H9 (cell line): ENCODE measurements around the gene POU2AF3. TPM values are rescaled to one million over a fixed set of nuclear protein-coding genes. Genes with fewer than 3 reads are reported as not detected.

ENCODE experiments used
- DNase-seq: peaks from one replicate; pipeline ENCODE4 v3.0.0-alpha.2; 2017
- H2AFZ ChIP-seq: one replicate; pipeline ENCODE4 v1.6.1; 2013; ENCODE audit warnings: mild to moderate bottlenecking, low read length, control low read depth, moderate library complexity
- H2AK5ac ChIP-seq: 2 replicates; pipeline ENCODE4 v1.6.1; 2013; ENCODE audit warnings: low read length, control low read depth, mixed read lengths; ENCODE audit not compliant: insufficient read length
- H2BK120ac ChIP-seq: one replicate; pipeline ENCODE4 v1.6.1; 2013; ENCODE audit warnings: low read depth, mild to moderate bottlenecking, low read length, control low read depth, inconsistent platforms; ENCODE audit not compliant: poor library complexity, severe bottlenecking
- H2BK12ac ChIP-seq: 2 replicates; pipeline ENCODE4 v1.6.1; 2013; ENCODE audit warnings: low read length, control low read depth, mixed read lengths, low read depth; ENCODE audit not compliant: insufficient read length
- H2BK15ac ChIP-seq: 2 replicates; pipeline ENCODE4 v1.6.1; 2013; ENCODE audit warnings: low read depth, low read length, control low read depth
- H2BK20ac ChIP-seq: one replicate; pipeline ENCODE4 v1.6.1; 2013; ENCODE audit warnings: low read depth, mild to moderate bottlenecking, low read length, control low read depth, inconsistent platforms; ENCODE audit not compliant: poor library complexity, severe bottlenecking
- H2BK5ac ChIP-seq: 2 replicates; pipeline ENCODE4 v1.6.1; 2013; ENCODE audit warnings: low read length, control low read depth, mixed read lengths; ENCODE audit not compliant: insufficient read length
- H3K14ac ChIP-seq: 2 replicates; pipeline ENCODE4 v1.6.1; 2013; ENCODE audit warnings: low read length, control low read depth; ENCODE audit not compliant: insufficient read depth
- H3K18ac ChIP-seq: 2 replicates; pipeline ENCODE4 v1.6.1; 2013; ENCODE audit warnings: low read depth, mild to moderate bottlenecking, mixed read lengths, low read length, control low read depth; ENCODE audit not compliant: insufficient read length
- H3K23ac ChIP-seq: 2 replicates; pipeline ENCODE4 v1.6.1; 2013; ENCODE audit warnings: low read length, control low read depth, mixed read lengths, low read depth; ENCODE audit not compliant: insufficient read length
- H3K23me2 ChIP-seq: 2 replicates; pipeline ENCODE4 v1.6.1; 2013; ENCODE audit warnings: low read depth, mild to moderate bottlenecking, mixed read lengths, low read length, control low read depth; ENCODE audit not compliant: insufficient read length, poor library complexity, severe bottlenecking
- H3K27ac ChIP-seq: 2 replicates; pipeline ENCODE4 v1.5.1; 2013; ENCODE audit warnings: low read length, control low read depth, mixed read lengths, low read depth; ENCODE audit not compliant: insufficient read length
- H3K27me3 ChIP-seq: 2 replicates; pipeline ENCODE4 v1.6.1; 2013; ENCODE audit warnings: low read length, control low read depth, inconsistent platforms; ENCODE audit not compliant: insufficient read depth
- H3K4ac ChIP-seq: 2 replicates; pipeline ENCODE4 v1.6.1; 2013; ENCODE audit warnings: low read depth, mild to moderate bottlenecking, control low read depth, inconsistent platforms, low read length, moderate library complexity
- H3K4me1 ChIP-seq: 2 replicates; pipeline ENCODE4 v1.6.1; 2013; ENCODE audit warnings: low read length, control low read depth, inconsistent platforms; ENCODE audit not compliant: insufficient read depth
- H3K4me2 ChIP-seq: 2 replicates; pipeline ENCODE4 v1.6.1; 2013; ENCODE audit warnings: low read length, control low read depth, mixed read lengths; ENCODE audit not compliant: insufficient read length, insufficient read depth
- H3K56ac ChIP-seq: 2 replicates; pipeline ENCODE4 v1.6.1; 2013; ENCODE audit warnings: low read depth, mild to moderate bottlenecking, mixed read lengths, low read length, control low read depth; ENCODE audit not compliant: insufficient read length
- H3K79me1 ChIP-seq: 2 replicates; pipeline ENCODE4 v1.6.1; 2013; ENCODE audit warnings: low read depth, mild to moderate bottlenecking, moderate library complexity, low read length, control low read depth, inconsistent platforms; ENCODE audit not compliant: insufficient read depth, poor library complexity, severe bottlenecking
- H3K79me2 ChIP-seq: 2 replicates; pipeline ENCODE4 v1.6.1; 2013; ENCODE audit warnings: low read length, control low read depth, inconsistent platforms; ENCODE audit not compliant: insufficient read depth
- H3K9ac ChIP-seq: 2 replicates; pipeline ENCODE4 v1.6.1; 2013; ENCODE audit warnings: low read length, control low read depth, mixed read lengths; ENCODE audit not compliant: insufficient read length; ENCODE audit errors: extremely low read depth
- H3K9me3 ChIP-seq: one replicate; pipeline ENCODE4 v1.6.1; 2013; ENCODE audit warnings: low read depth, low read length, inconsistent platforms; ENCODE audit not compliant: control insufficient read depth
- H3T11ph ChIP-seq: one replicate; pipeline ENCODE4 v1.6.1; 2013; ENCODE audit warnings: mild to moderate bottlenecking, low read length, control low read depth, inconsistent platforms
- H4K20me1 ChIP-seq: one replicate; pipeline ENCODE4 v1.6.1; 2013; ENCODE audit not compliant: control insufficient read depth, insufficient read length, insufficient read depth
- H4K5ac ChIP-seq: 2 replicates; pipeline ENCODE4 v1.6.1; 2013; ENCODE audit warnings: low read depth, mild to moderate bottlenecking, mixed read lengths, low read length, control low read depth; ENCODE audit not compliant: insufficient read length
- H4K8ac ChIP-seq: replicated peaks from 2 replicates; pipeline ENCODE4 v1.6.1; 2013; ENCODE audit warnings: low read length, control low read depth, mixed read lengths, low read depth; ENCODE audit not compliant: insufficient read length
- H4K91ac ChIP-seq: 2 replicates; pipeline ENCODE4 v1.6.1; 2013; ENCODE audit warnings: low read depth, mild to moderate bottlenecking, moderate library complexity, mixed read lengths, low read length, control low read depth; ENCODE audit not compliant: insufficient read length
- H3K27ac Mint-ChIP-seq, 3 experiments: 2 replicates in 2 of 3; 3 replicates in 1 of 3; pipeline ENCODE4 v1.8.0; 2020 to 2021; ENCODE audit warnings: mixed read lengths in 3 of 3, mild to moderate bottlenecking in 1 of 3, moderate library complexity in 1 of 3
- H3K27me3 Mint-ChIP-seq: 2 replicates; pipeline ENCODE4 v1.8.0; 2021; ENCODE audit warnings: low read depth, mild to moderate bottlenecking, moderate library complexity, mixed read lengths
- H3K36me3 Mint-ChIP-seq, 3 experiments: 2 replicates in 2 of 3; 3 replicates in 1 of 3; pipeline ENCODE4 v1.8.0; 2020 to 2021; ENCODE audit warnings: low read depth in 3 of 3, mixed read lengths in 3 of 3; ENCODE audit not compliant: insufficient read depth in 1 of 3
- H3K4me1 Mint-ChIP-seq, 2 experiments: 2 replicates each; pipeline ENCODE4 v1.8.0; 2020; ENCODE audit warnings: mixed read lengths in 2 of 2
- H3K4me3 Mint-ChIP-seq, 2 experiments: 2 replicates in 1 of 2; 3 replicates in 1 of 2; pipeline ENCODE4 v1.8.0; 2020 to 2021; ENCODE audit warnings: mild to moderate bottlenecking in 2 of 2, mixed read lengths in 2 of 2, moderate library complexity in 1 of 2
- H3K9me3 Mint-ChIP-seq, 2 experiments: 2 replicates in 1 of 2; 3 replicates in 1 of 2; pipeline ENCODE4 v1.8.0; 2020; ENCODE audit warnings: mild to moderate bottlenecking in 2 of 2, mixed read lengths in 2 of 2, moderate library complexity in 1 of 2
- WGBS: extraction: QIAGEN DNeasy Blood & Tissue Kit; methylation state at CpG from one replicate; pipeline ENCODE4 v1.1.7; 2013; ENCODE audit warnings: missing lambda C conversion rate, low lambda C conversion rate, mixed read lengths; ENCODE audit not compliant: insufficient read length; ENCODE audit errors: extremely low coverage; 5-methylcytosine and 5-hydroxymethylcytosine counted together
- long read RNA-seq: library from polyadenylated mRNA; unstranded; transcript quantifications from one replicate; pipeline ENCODE4 v2.0.0, GENCODE V29; 2020
- total RNA-seq: library from RNA; stranded (reverse); gene quantifications from 2 replicates; pipeline ENCODE4 v1.2.1, GENCODE V29; 2021
- TF ChIP-seq, protein P1 (sequence below): fragments of 200-600 bp; sonication (generic); conservative IDR thresholded peaks from 3 replicates; pipeline ENCODE4 v1.8.0; 2021; ENCODE audit warnings: antibody characterized with exemption, mild to moderate bottlenecking

POU2AF3 gene, protein sequence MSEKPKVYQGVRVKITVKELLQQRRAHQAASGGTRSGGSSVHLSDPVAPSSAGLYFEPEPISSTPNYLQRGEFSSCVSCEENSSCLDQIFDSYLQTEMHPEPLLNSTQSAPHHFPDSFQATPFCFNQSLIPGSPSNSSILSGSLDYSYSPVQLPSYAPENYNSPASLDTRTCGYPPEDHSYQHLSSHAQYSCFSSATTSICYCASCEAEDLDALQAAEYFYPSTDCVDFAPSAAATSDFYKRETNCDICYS
- total RNA-seq = 0.52 and 0.64 TPM in 2 replicates
- long read RNA-seq = 0 reads

DNA sequence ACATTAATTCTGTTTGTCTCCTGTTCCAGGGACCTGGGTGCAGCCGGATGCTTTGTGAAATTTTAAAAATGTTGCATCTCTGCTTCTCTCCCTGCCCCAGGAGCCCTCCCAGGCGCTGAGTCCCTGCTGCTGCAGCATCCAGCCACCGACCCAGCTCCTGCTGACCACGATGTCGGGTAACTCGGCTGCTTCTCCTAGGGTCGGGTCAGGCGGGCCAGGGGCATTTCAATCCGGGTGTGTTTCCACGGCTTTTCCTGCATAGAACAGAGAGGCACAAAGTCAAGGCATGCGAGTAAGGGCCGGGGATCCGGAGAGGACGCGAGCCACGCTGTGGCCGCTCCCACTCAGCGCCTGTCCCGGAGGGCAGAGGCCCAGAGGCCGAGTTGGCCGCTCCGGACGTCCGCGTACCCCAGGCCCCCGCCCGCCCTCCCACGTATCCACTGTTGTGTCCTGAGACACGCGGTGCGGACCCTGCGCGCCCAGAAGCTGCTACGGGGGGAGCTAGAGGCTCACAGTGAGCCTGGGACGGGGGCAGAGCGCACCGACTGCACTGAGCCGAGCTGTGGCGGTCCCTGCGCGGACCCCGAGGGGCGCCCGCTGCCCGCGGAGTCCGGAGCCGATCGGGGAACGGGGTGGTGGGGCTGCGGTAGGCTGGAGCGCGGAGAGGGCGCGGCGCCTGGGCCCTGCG, at the start of gene POU2AF3:
TSS of gene POU2AF3 (plus strand) at position 134 of the 688 bp plus-strand sequence. CDS start at position 170, 36 bp downstream.
- Histone ChIP-seq H3K79me2 (no peaks in the 10 kb centered on the region), H2AK5ac (no peak within 1 kb of the TSS), H3K4ac (no peak within 1 kb of the TSS), H3T11ph (no peak within 1 kb of the TSS), H2BK15ac (no peak within 1 kb of the TSS), H3K23ac (no peak within 1 kb of the TSS), H2BK5ac (no peak within 1 kb of the TSS), H3K4me1 (peaks cover 5% of the 10 kb centered on the region; the same call in 1 of the 2 replicates), H4K20me1 (no peaks in the 10 kb centered on the region), H3K27me3 (no peaks in the 10 kb centered on the region; the same call in 1 of the 2 replicates), H3K27ac (no peak within 1 kb of the TSS), H2BK20ac (no peak within 1 kb of the TSS), H2BK120ac (no peak within 1 kb of the TSS), H4K5ac (no peak within 1 kb of the TSS), H3K4me2 (peak within 1 kb of the TSS; percentile 45), H4K8ac (no peak within 1 kb of the TSS), H2AFZ (no peak within 1 kb of the TSS), H3K56ac (no peak within 1 kb of the TSS), H2BK12ac (no peak within 1 kb of the TSS), H3K14ac (peak within 1 kb of the TSS; percentile 74), H3K23me2 (peaks cover 15% of the 10 kb centered on the region), H3K9ac (no peak within 1 kb of the TSS), H3K18ac (peak within 1 kb of the TSS; percentile 70), H3K79me1 (no peaks in the 10 kb centered on the region), H3K9me3 (no peaks in the 10 kb centered on the region), H4K91ac (no peak within 1 kb of the TSS)
- Mint-ChIP-seq H3K36me3 (no peaks in the 10 kb centered on the region; a peak in 1 of 7 replicates), H3K4me3 (peak within 1 kb of the TSS; percentile 70 to 82), H3K27ac (no peak within 1 kb of the TSS), H3K27me3 (peaks cover 49% of the 10 kb centered on the region), H3K9me3 (no peaks in the 10 kb centered on the region), H3K4me1 (peaks cover 24 to 39% of the 10 kb centered on the region in 2 experiments)
- TF ChIP-seq, protein P1, sequence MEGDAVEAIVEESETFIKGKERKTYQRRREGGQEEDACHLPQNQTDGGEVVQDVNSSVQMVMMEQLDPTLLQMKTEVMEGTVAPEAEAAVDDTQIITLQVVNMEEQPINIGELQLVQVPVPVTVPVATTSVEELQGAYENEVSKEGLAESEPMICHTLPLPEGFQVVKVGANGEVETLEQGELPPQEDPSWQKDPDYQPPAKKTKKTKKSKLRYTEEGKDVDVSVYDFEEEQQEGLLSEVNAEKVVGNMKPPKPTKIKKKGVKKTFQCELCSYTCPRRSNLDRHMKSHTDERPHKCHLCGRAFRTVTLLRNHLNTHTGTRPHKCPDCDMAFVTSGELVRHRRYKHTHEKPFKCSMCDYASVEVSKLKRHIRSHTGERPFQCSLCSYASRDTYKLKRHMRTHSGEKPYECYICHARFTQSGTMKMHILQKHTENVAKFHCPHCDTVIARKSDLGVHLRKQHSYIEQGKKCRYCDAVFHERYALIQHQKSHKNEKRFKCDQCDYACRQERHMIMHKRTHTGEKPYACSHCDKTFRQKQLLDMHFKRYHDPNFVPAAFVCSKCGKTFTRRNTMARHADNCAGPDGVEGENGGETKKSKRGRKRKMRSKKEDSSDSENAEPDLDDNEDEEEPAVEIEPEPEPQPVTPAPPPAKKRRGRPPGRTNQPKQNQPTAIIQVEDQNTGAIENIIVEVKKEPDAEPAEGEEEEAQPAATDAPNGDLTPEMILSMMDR = no peak
- DNase-seq = peak; percentile 43
- WGBS = no CpG with 5 or more reads among the region's 57 CpGs
